Heart left ventricle (tissue), 13 donors: ENCODE data around the gene KCNN3.

ENCODE experiments used
- CTCF ChIP-seq, 12 donors: fragments of 200-600 bp; sonication (generic) in 4 of 12; IDR thresholded peaks; one replicate each; pipeline versions ENCODE4 v1.5.0 to v1.8.0; 2018 to 2022; ENCODE audit warnings: antibody characterized with exemption in 12 of 12, mild to moderate bottlenecking in 5 of 12
- POLR2A ChIP-seq, 2 donors: fragments of 450-650 bp; IDR thresholded peaks; one replicate each; pipeline ENCODE4 v1.6.1; 2017; ENCODE audit warnings: antibody characterized with exemption in 2 of 2, mild to moderate bottlenecking in 2 of 2, moderate library complexity in 2 of 2
- donor health status: ischemic (EF 13 %, LVEDD 7.1; RV severe dilation, severe dysfunction).
- donor health status: DM: no; HTN: yes; CAD: no.
- donor health status: DM: no; HTN: no; CAD: no.
- donor health status: ischemic (EF 25% LVEDD 6.9; RV normal size, moderate dysfunction).
- donor health status: ischemic (EF 25% LVEDD 5.7; RV mildly dilated, moderate dysfunction).
- donor health status: ischemic (EF 35%, LVEDD 5.7; RV mildly dilated, moderate dysfunction).
- donor health status: nonischemic (EF 11% LVEDD 7.7; RV severe dilation, severe dysfunction).
- donor health status: DM: yes; HTN: yes; CAD: no.
- donor health status: PGD.
- donor health status: ischemic (EF 29% LVEDD 5.4; RV normal size, mild dysfunction).
- donor health status: nonischemic (EF 23%, LVEDD 6.1; RV moderate dilation, normal function).

GRCh38 chr1:154910851-154911250 is 40.8 kb upstream of the KCNN3 start:
- TF ChIP-seq CTCF (IDR thresholded peaks at IDR 0.05) (no peak), POLR2A (IDR thresholded peaks at IDR 0.05) (no peak)
